Muscle of leg (tissue), 11 donors: Measurements from ENCODE around the gene NRG2. TPM values are rescaled to one million over a fixed set of nuclear protein-coding genes. Genes with fewer than 3 reads are reported as not detected.

Experiments
- DNase-seq: peaks from one replicate; pipeline ENCODE4 v3.0.0; 2013
- H3K27ac ChIP-seq: one replicate; pipeline ENCODE4 v1.5.1; 2013; ENCODE audit warnings: mild to moderate bottlenecking, low read length, control low read depth
- H3K27me3 ChIP-seq: one replicate; pipeline ENCODE4 v1.6.1; 2013; ENCODE audit warnings: low read length; ENCODE audit not compliant: control insufficient read depth, insufficient read depth
- H3K36me3 ChIP-seq: one replicate; pipeline ENCODE4 v1.6.1; 2013; ENCODE audit warnings: low read length; ENCODE audit not compliant: control insufficient read depth, insufficient read depth
- H3K4me1 ChIP-seq: one replicate; pipeline ENCODE4 v1.6.1; 2013; ENCODE audit warnings: low read length; ENCODE audit not compliant: control insufficient read depth, insufficient read depth
- H3K4me3 ChIP-seq: one replicate; pipeline ENCODE4 v1.5.1; 2013; ENCODE audit warnings: low read length, control low read depth
- H3K9me3 ChIP-seq: replicated peaks from 2 replicates; pipeline ENCODE4 v1.6.1; 2013; ENCODE audit warnings: low read depth, low read length; ENCODE audit not compliant: control insufficient read depth
- WGBS: methylation state at CpG from one replicate; pipeline ENCODE4 v1.1.5; 2013; ENCODE audit warnings: missing lambda C conversion rate; ENCODE audit not compliant: insufficient coverage; 5-methylcytosine and 5-hydroxymethylcytosine counted together
- polyA plus RNA-seq, 8 donors: library from polyadenylated mRNA; unstranded; fragments of 120-200 nt; gene quantifications; one replicate each; pipeline versions ENCODE4 v1.2.1 to v1.2.3, GENCODE V29; 2013; ENCODE audit warnings: inconsistent platforms in 1 of 8, low replicate concordance in 1 of 8; ENCODE audit not compliant: insufficient read length in 8 of 8, insufficient read depth in 1 of 8
- total RNA-seq: library from RNA; stranded (reverse); fragments of 120-200 nt; gene quantifications from one replicate; pipeline ENCODE4 v1.2.4, GENCODE V29; 2013

NRG2 gene
- total and polyA plus RNA-seq, 9 donors = 0.82 to 2.8 (median 1.5) TPM

DNA sequence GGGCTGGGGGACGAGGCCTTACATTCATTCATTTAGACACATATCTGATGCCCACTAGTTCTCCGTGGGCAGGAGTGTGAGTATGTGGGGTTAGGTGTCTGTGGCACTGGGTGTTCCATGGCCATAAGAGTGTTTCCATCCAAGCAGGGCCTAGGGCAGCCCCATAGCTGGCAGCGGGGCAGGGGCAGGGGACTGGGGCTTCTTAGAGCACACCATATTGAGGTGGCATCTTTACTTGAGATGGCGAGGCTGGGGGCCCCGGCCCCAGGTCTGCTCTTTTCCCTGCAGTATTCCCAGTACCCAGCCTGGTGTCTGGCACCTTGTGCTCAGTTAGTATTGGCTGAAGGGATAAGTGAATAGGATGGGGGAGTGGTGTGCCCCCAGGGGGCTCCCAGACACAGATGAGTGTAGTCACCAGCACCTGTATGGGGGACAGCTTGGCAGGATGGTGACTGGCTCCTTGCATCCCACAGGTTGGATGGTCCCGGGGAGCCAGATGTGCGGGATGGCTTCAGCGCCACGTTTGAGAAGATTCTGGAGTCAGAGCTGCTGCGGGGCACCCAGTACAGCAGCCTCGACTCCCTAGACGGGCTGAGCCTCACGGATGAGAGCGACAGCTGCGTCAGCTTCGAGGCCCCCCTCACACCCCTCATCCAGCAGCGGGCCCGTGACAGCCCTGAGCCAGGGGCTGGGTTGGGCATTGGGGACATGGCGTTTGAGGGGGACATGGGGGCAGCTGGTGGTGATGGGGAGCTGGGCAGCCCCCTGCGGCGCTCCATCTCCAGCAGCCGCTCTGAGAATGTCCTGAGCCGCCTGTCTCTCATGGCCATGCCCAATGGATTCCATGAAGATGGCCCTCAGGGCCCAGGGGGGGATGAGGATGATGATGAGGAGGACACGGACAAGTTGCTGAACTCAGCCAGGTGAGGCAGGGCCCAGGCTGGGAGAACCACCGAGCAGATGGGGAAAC, 230.0 kb downstream of the NRG2 start:
- DNase-seq = no peak
- peaks cover 14% of the 10 kb centered on the region for H3K27me3 ChIP-seq
- no peak overlapping the region for H3K27ac ChIP-seq
- no peak overlapping the region for H3K4me3 ChIP-seq
- H3K9me3 ChIP-seq = no peaks in the 10 kb centered on the region
- H3K36me3 ChIP-seq = no peaks in the 10 kb centered on the region
- no peaks in the 10 kb centered on the region for H3K4me1 ChIP-seq
- WGBS = 88% methylated on average over 13 of the region's 25 CpGs

DNA sequence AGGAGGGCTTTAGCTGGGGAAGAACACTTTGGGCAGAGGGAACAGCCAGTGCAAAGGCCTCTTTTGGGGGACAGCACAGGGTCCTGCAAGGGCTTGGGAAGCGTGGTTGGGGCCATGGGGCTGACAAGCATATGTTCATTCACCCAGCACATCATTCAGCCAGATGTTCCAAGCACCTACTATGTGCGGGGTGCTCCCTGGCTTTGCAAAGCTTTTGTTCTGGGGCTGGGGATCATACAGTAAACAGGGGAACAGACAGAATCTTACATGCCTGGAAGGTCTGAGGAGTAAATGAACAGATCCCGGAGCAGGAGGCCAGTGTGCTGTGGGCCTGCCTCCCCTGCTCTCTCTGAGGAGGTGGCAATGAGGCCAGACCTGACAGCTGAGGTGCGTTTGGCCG, 230.8 kb downstream of the NRG2 start:
- H3K9me3 ChIP-seq = no peaks in the 10 kb centered on the region
- no peak overlapping the region for H3K27ac ChIP-seq
- no peaks in the 10 kb centered on the region for H3K36me3 ChIP-seq
- WGBS = 60% methylated on average over 3 of the region's 5 CpGs
- DNase-seq = no peak
- H3K4me3 ChIP-seq = no peak overlapping the region
- H3K27me3 ChIP-seq = peaks cover 12% of the 10 kb centered on the region
- no peaks in the 10 kb centered on the region for H3K4me1 ChIP-seq

DNA sequence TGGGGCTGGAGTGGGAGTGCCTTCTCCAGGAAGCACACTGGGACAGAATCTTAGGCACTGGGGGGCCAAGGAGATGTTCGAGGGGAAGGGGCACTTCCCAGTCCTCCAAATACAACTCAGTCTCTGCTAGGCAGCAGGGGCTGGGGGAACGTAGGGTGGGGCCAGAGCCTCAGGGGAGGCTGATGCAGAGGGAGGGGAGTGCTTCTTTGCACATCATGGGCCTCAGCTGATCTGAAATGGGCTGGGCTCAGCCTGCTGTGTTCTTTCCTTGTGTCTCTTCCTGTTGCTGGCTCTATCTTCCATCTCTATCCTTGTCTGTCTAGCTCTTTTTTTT, 231.9 kb downstream of the NRG2 start:
- no peaks in the 10 kb centered on the region for H3K36me3 ChIP-seq
- H3K9me3 ChIP-seq = no peaks in the 10 kb centered on the region
- H3K4me1 ChIP-seq = no peaks in the 10 kb centered on the region
- DNase-seq = no peak
- H3K27me3 ChIP-seq = peaks cover 8% of the 10 kb centered on the region
- no peak overlapping the region for H3K27ac ChIP-seq
- H3K4me3 ChIP-seq = no peak overlapping the region
- WGBS = no CpG with 5 or more reads among the region's 2 CpGs

DNA sequence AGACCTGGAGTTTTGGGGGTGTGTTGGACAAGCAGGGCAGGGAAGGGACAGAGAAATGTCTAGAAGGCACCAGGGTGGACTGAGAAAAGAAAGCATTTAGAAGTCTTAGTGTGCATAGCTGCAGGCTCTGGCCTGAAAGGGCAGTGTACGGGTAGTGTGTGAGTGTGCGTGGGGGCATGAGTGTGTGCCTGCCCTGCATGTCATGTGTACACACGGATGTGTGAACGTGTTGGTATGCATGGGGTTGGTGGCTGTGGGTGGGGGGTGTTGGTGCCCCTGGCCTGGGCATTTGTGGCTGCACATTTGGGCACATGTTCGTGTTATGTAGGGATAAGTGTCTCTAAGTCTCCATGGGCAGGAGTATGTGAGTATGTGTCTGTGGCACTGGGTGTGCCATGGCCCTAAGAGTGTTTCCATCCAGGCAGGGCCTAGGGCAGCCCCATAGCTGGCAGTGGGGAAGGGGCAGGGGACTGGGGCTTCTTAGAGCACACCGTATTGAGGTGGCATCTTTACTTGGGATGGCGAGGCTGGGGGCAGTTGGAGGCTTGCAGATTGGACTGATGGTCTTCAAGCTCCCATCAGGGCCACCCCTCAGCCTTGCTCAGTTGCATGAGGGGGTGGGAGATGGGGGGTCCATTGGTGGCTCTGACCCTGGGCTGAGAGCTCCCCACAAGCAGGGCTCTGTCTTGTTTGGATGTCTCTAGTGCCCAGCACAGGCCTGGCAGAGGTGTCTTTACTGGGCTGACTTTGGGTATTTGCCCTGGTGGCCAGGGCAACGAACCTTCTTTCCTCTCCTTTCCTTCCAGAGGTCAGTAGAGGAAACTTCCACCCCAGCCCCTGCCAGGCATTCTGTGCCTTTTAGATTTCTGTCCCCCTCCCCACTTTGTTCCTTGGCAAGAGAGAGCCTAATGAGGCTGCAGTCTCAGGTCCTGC, 232.5 kb downstream of the NRG2 start:
- H3K9me3 ChIP-seq = no peaks in the 10 kb centered on the region
- DNase-seq = no peak
- H3K36me3 ChIP-seq = no peaks in the 10 kb centered on the region
- no peaks in the 10 kb centered on the region for H3K4me1 ChIP-seq
- WGBS = 76% methylated on average over 7 of the region's 8 CpGs
- no peak overlapping the region for H3K4me3 ChIP-seq
- no peak overlapping the region for H3K27ac ChIP-seq
- H3K27me3 ChIP-seq = peaks cover 8% of the 10 kb centered on the region

DNA sequence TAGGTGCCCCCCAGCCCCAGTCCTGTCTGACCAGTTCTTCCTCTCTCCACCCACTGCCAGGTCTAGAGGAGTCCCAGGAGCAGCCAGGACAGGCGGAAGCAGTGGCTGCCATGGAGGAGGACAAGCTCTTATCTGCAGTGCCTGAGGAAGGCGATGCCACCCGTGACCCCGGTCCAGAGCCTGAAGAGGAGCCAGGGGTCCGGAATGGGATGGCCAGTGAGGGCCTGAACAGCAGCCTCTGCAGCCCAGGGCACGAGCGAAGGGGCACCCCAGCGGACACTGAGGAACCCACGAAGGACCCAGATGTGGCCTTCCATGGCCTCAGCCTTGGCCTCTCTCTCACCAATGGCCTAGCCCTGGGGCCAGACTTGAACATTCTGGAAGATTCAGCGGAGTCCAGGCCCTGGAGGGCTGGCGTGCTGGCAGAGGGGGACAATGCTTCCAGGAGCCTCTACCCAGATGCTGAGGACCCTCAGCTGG, 233.7 kb downstream of the NRG2 start:
- Histone ChIP-seq H3K27me3 (peaks cover 8% of the 10 kb centered on the region), H3K9me3 (no peaks in the 10 kb centered on the region), H3K27ac (no peak overlapping the region), H3K4me1 (no peaks in the 10 kb centered on the region), H3K4me3 (no peak overlapping the region), H3K36me3 (no peaks in the 10 kb centered on the region)
- no peak for DNase-seq
- 90% methylated on average over 11 of the region's 11 CpGs for WGBS

DNA sequence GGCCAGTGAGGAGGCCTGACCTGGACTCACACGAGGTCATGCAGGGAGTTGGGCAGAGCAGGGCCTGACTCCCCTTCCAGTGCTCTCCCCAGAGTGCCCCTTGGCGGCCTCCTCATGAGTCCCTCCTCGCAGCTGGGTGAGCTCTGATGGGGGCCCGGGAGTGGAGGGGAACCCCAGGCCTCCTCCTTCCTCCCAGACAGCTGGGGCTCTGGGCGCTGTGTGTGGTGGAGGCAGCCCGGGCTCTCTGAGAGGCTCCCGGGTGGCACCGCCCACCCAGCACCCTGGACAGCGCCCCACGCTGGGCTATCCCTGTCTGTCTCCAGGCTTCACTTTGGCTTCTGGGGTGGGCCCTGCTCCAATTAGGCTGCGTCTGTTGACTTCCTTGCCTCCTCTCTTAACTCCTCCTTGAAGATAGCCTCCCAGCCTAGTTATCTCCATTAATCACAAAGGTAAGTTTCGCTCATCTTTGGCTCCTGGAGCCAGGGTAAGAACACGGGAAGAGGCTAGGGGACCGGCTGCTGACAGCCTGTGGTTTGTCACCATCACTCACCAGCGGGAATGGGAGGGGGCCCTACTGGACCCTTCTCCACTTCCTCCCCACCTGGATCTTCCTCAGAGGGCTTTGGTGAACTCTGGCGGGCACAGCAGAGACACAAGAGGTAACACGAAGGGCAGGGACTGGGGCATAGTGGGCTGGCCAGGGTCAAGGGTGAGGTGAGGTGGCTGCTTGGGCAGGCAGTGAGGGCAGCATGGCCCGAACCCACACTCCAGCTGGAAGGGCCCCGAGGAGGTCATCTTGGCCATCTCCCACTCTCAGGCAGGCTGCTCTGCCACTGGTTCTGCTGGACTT, 234.4 kb downstream of the NRG2 start:
- WGBS = 26% methylated on average over 11 of the region's 19 CpGs

DNA sequence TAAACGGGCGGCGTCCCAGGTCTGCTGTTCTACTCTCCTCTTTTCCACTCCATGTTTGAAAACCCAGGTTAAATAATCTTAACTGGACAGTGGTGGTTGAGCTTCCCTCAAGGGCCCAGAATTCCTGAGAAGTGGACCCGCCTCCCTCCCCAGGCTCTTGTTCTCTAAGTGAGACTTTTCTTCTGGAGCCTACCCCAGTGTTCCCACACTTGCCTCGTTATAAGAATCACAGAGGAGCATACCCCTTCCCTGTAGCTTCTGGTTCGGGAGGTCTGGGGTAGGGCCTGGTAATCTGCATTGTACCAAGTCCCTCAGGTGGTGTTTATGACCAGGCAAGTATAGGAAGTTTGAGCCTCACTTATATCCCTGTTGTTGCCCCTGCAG, 235.5 kb downstream of the NRG2 start:
- WGBS = no CpG with 5 or more reads among the region's 6 CpGs
- H3K27ac ChIP-seq = no peak overlapping the region
- DNase-seq = no peak
- H3K27me3 ChIP-seq = peaks cover 17% of the 10 kb centered on the region
- H3K9me3 ChIP-seq = no peaks in the 10 kb centered on the region
- H3K4me1 ChIP-seq = no peaks in the 10 kb centered on the region
- H3K36me3 ChIP-seq = no peaks in the 10 kb centered on the region
- H3K4me3 ChIP-seq = no peak overlapping the region

More for the DNA sequence above, 234.4 kb downstream of the NRG2 start:
- H3K36me3 ChIP-seq = no peaks in the 10 kb centered on the region
- no peak overlapping the region for H3K27ac ChIP-seq
- DNase-seq = peak; percentile 57
- peaks cover 10% of the 10 kb centered on the region for H3K27me3 ChIP-seq
- no peaks in the 10 kb centered on the region for H3K4me1 ChIP-seq
- H3K4me3 ChIP-seq = no peak overlapping the region
- no peaks in the 10 kb centered on the region for H3K9me3 ChIP-seq

DNA sequence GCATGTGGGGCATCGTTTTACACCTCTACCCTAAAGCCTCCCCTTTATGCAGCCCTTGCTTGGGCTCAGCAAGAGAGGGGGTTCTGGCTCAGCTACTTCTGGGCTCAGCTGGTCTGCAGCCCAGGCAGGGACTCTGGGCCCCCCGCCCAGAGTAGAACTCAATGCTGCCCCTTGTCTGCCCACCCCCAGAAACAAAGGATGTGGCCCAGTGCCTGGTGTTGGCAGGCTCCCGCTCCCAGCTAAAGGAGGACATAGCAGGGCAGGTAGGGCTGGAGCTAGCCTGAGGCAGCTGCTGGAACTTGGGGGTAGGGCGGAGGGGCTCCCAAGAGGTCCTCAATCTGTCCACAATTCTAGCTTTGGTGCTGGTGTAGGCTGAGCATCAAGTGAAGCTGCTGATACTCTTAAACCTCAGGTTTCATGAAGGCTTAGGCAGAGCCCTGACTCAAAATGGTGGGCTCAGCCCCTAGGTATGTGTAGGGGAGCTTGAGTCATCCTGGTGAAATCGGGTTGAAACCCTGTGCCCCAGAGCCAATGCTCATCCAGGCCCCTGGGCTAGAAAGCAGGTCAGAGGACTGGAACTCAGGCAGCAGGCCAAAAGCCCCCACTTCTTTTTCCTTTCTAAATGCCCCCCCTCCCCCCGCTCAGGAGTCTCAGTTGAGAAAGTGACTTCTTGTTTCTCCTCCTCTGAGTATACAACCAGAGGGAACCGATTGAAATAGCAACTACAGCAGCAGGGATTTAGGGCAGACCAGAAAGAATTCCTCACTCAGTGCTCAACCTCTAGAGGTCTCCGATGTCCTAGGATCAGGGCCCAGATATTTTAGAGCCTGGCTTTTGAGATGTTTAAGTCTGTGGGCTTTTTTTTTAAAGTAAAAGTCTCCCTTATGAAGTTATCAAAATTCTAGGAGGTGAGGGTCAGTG, 236.1 kb downstream of the NRG2 start:
- H3K36me3 ChIP-seq = no peaks in the 10 kb centered on the region
- WGBS = 70% methylated on average over 2 of the region's 8 CpGs
- no peaks in the 10 kb centered on the region for H3K4me1 ChIP-seq
- H3K27ac ChIP-seq = no peak overlapping the region
- DNase-seq = no peak
- no peaks in the 10 kb centered on the region for H3K9me3 ChIP-seq
- H3K4me3 ChIP-seq = no peak overlapping the region
- peaks cover 23% of the 10 kb centered on the region for H3K27me3 ChIP-seq

DNA sequence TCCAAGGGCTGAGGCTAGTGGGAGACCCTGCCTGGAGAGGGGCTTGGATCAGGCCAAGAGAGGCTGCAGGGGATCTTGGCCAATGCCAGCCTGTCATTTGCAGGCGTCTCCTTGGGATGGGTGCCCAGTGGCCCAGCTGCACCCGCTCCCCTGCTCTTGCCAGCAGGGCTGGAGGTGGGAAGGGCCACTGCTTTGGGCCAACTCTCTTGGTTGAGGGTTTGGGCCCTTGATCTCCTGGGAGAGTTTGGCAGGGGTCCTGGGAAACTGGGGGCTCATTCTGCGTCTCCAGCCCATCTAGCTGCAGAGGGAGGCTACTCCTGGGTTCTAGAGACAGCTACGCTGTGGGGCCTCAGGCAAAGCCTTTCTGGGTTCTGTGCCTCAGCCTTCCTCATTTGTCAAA, 237.0 kb downstream of the NRG2 start:
- no peak overlapping the region for H3K4me3 ChIP-seq
- no peaks in the 10 kb centered on the region for H3K9me3 ChIP-seq
- H3K27me3 ChIP-seq = peaks cover 32% of the 10 kb centered on the region
- no peaks in the 10 kb centered on the region for H3K4me1 ChIP-seq
- H3K36me3 ChIP-seq = no peaks in the 10 kb centered on the region
- WGBS = 57% methylated on average over 3 of the region's 4 CpGs
- no peak for DNase-seq
- H3K27ac ChIP-seq = no peak overlapping the region
